ENCODE measurements around the gene MANBA.

MANBA gene

DNA sequence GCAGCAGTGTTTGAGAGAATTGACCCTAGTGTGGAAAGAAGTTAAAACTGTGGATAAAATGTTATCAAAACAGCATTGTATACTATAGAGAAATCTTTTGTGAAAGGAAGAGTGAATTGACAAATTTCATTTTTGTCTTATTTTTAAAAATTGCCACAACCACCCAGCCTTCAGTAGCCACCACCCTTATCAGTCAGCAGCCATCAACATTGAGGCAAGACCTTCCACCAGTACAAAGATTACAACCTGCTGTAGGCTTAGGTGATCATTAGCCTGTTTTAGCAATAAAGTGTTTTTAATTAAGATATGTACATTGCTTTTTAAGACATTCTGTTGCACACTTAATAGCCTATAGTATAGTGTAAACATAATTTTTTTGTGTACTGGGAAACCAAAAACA is 168.5 kb downstream of the MANBA start:
- DNase-seq (ENCODE audit: low read depth), result no peak

GRCh38 chr4:102589743-102590142 is 171.0 kb downstream of the MANBA start:
- DNase-seq (ENCODE audit: low read depth), result no peak

GRCh38 chr4:102586644-102587021 is 174.1 kb downstream of the MANBA start:
- no peak for DNase-seq (ENCODE audit: low read depth)

GRCh38 chr4:102586002-102586643 is 174.6 kb downstream of the MANBA start:
- DNase-seq (ENCODE audit: low read depth), result no peak

GRCh38 chr4:102585329-102585728 is 175.4 kb downstream of the MANBA start:
- DNase-seq (ENCODE audit: low read depth), result no peak

- no peak for DNase-seq (ENCODE audit: low read depth)
Measured at GRCh38 chr4:102584091-102584490, 176.7 kb downstream of the MANBA start.

All from T follicular helper cell (primary cell).